ENCODE results near the gene CAMK1D. TPM values are rescaled to one million over a fixed set of nuclear protein-coding genes. Genes with fewer than 3 reads are reported as not detected.

The CAMK1D gene
- total and polyA plus RNA-seq, 2 experiments from 2014 or later, result 4.6 to 7.2 TPM

DNA sequence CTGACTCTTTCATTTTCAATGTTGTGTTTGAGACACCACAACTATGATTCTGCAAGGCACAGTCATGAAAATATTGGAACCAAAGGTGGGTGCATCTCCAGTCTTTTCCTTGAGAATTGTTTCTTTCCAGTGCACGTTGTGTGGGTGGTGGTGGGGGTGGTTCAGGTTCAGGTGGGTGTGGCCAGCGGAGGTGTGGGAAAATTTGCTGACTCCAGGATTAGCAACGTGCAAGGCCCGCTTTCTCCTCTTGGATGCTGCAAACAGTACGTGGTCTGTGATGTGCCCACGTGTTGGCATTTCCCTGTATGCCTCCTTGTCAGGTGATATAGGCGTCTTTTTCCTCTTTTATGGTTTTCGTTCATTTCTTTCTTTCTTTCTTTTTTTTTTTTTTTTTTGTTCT lies 59.1 kb downstream of the CAMK1D start:
- Histone ChIP-seq H3K9me2 (ENCODE audit: insufficient read depth) (no peaks in the 10 kb centered on the region), H4K20me1 (replicated peaks; ENCODE audit: insufficient read depth) (no peaks in the 10 kb centered on the region; the same call in 1 of the 2 replicates), H3K36me3 (ENCODE audit: insufficient read depth) (no peaks in the 10 kb centered on the region), H3K4me3 (no peak overlapping the region), H3K4me1 (ENCODE audit: insufficient read depth) (no peaks in the 10 kb centered on the region), H3F3A (replicated peaks; ENCODE audit: low read depth) (no peaks in the 10 kb centered on the region), H3K27ac (ENCODE audit: low read depth) (no peak overlapping the region), H3K27me3 (ENCODE audit: insufficient read depth) (no peaks in the 10 kb centered on the region), H2AFZ (no peak overlapping the region), H3K4me2 (no peak overlapping the region), H3K79me2 (replicated peaks; ENCODE audit: insufficient read depth) (no peaks in the 10 kb centered on the region)
- no peak overlapping the region for H3K27ac Mint-ChIP-seq
- DNase-seq (ENCODE audit: low spot score) (no peak), ATAC-seq (no peak)
- no peak for TF ChIP-seq POLR2AphosphoS5 (IDR thresholded peaks at IDR 0.05; ENCODE audit: low read depth)
- TF ChIP-seq, protein P1, sequence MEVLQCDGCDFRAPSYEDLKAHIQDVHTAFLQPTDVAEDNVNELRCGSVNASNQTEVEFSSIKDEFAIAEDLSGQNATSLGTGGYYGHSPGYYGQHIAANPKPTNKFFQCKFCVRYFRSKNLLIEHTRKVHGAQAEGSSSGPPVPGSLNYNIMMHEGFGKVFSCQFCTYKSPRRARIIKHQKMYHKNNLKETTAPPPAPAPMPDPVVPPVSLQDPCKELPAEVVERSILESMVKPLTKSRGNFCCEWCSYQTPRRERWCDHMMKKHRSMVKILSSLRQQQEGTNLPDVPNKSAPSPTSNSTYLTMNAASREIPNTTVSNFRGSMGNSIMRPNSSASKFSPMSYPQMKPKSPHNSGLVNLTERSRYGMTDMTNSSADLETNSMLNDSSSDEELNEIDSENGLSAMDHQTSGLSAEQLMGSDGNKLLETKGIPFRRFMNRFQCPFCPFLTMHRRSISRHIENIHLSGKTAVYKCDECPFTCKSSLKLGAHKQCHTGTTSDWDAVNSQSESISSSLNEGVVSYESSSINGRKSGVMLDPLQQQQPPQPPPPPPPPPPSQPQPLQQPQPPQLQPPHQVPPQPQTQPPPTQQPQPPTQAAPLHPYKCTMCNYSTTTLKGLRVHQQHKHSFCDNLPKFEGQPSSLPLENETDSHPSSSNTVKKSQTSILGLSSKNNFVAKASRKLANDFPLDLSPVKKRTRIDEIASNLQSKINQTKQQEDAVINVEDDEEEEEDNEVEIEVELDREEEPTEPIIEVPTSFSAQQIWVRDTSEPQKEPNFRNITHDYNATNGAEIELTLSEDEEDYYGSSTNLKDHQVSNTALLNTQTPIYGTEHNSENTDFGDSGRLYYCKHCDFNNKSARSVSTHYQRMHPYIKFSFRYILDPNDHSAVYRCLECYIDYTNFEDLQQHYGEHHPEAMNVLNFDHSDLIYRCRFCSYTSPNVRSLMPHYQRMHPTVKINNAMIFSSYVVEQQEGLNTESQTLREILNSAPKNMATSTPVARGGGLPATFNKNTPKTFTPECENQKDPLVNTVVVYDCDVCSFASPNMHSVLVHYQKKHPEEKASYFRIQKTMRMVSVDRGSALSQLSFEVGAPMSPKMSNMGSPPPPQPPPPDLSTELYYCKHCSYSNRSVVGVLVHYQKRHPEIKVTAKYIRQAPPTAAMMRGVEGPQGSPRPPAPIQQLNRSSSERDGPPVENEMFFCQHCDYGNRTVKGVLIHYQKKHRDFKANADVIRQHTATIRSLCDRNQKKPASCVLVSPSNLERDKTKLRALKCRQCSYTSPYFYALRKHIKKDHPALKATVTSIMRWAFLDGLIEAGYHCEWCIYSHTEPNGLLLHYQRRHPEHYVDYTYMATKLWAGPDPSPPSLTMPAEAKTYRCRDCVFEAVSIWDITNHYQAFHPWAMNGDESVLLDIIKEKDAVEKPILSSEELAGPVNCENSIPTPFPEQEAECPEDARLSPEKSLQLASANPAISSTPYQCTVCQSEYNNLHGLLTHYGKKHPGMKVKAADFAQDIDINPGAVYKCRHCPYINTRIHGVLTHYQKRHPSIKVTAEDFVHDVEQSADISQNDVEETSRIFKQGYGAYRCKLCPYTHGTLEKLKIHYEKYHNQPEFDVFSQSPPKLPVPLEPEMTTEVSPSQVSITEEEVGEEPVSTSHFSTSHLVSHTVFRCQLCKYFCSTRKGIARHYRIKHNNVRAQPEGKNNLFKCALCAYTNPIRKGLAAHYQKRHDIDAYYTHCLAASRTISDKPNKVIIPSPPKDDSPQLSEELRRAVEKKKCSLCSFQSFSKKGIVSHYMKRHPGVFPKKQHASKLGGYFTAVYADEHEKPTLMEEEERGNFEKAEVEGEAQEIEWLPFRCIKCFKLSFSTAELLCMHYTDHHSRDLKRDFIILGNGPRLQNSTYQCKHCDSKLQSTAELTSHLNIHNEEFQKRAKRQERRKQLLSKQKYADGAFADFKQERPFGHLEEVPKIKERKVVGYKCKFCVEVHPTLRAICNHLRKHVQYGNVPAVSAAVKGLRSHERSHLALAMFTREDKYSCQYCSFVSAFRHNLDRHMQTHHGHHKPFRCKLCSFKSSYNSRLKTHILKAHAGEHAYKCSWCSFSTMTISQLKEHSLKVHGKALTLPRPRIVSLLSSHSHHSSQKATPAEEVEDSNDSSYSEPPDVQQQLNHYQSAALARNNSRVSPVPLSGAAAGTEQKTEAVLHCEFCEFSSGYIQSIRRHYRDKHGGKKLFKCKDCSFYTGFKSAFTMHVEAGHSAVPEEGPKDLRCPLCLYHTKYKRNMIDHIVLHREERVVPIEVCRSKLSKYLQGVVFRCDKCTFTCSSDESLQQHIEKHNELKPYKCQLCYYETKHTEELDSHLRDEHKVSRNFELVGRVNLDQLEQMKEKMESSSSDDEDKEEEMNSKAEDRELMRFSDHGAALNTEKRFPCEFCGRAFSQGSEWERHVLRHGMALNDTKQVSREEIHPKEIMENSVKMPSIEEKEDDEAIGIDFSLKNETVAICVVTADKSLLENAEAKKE (CRISPR knock-in tag; IDR thresholded peaks at IDR 0.05), result no peak
- TF ChIP-seq REST (IDR thresholded peaks at IDR 0.05; ENCODE audit: unreplicated experiment), result no peak
- TF ChIP-seq ZNF114 (CRISPR knock-in tag; IDR thresholded peaks at IDR 0.05), result no peak
- TF ChIP-seq CREB1 (CRISPR knock-in tag; IDR thresholded peaks at IDR 0.05; ENCODE audit: low read depth), result no peak
- no peak for TF ChIP-seq STAT1 (IDR thresholded peaks at IDR 0.05; ENCODE audit: unreplicated experiment)
- TF ChIP-seq JUNB (IDR thresholded peaks at IDR 0.05; ENCODE audit: unreplicated experiment), result no peak
- TF ChIP-seq NANOG (IDR thresholded peaks at IDR 0.05; ENCODE audit: borderline replicate concordance), result no peak
- no peak for TF ChIP-seq EZH2 (IDR thresholded peaks at IDR 0.05; ENCODE audit: low read depth, unreplicated experiment)
- no peak for TF ChIP-seq EZH2phosphoT487 (IDR thresholded peaks at IDR 0.05; ENCODE audit: unreplicated experiment)
- no peak for TF ChIP-seq ZNF331 (CRISPR knock-in tag; IDR thresholded peaks at IDR 0.05; ENCODE audit: low read depth)
- TF ChIP-seq ETS1 (IDR thresholded peaks at IDR 0.05), result no peak
- no peak for TF ChIP-seq CTCF (conservative IDR thresholded peaks at IDR 0.05; ENCODE audit: low read depth in 2 of 2)
- H3K36me3 Mint-ChIP-seq (ENCODE audit: low read depth), result no peaks in the 10 kb centered on the region; the same call in 2 of the 3 replicates
- H3K27me3 Mint-ChIP-seq (ENCODE audit: insufficient read depth, low read depth, poor library complexity), result no peaks in the 10 kb centered on the region
- peaks cover 8% of the 10 kb centered on the region; the same call in 2 of the 3 replicates for H3K4me1 Mint-ChIP-seq
- no peak overlapping the region for H3K4me3 Mint-ChIP-seq
- no peaks in the 10 kb centered on the region for H3K9me3 Mint-ChIP-seq
